Sigmoid colon (tissue), 7 donors: ENCODE data around the gene SYNGAP1. TPM values are rescaled to one million over a fixed set of nuclear protein-coding genes. Genes with fewer than 3 reads are reported as not detected.
"Not testable (repeated sequence)": the region's sequence is repeated elsewhere in the genome, so short reads cannot be mapped to it uniquely, and the experiment has no call there.

Experiments used
- DNase-seq: peaks from one replicate; pipeline ENCODE4 v3.0.0-alpha.2; 2019
- H3K27ac ChIP-seq, 4 donors: fragments of 200-600 bp; sonication (generic); one replicate each; pipeline ENCODE4 v1.5.1; 2016 to 2019; ENCODE audit warnings: mild to moderate bottlenecking in 1 of 4
- H3K27me3 ChIP-seq, 3 donors: fragments of 200-600 bp; sonication (generic); one replicate each; pipeline ENCODE4 v1.5.1; 2019; ENCODE audit warnings: mild to moderate bottlenecking in 1 of 3
- H3K36me3 ChIP-seq, 4 donors: fragments of 200-600 bp; sonication (generic); one replicate each; pipeline ENCODE4 v1.5.1; 2016 to 2019
- H3K4me1 ChIP-seq, 4 donors: fragments of 200-600 bp; sonication (generic); one replicate each; pipeline ENCODE4 v1.5.1; 2017 to 2019
- H3K4me3 ChIP-seq, 4 donors: fragments of 200-600 bp; sonication (generic); one replicate each; pipeline ENCODE4 v1.5.1; 2017 to 2019; ENCODE audit warnings: mild to moderate bottlenecking in 2 of 4, moderate library complexity in 1 of 4
- H3K9me3 ChIP-seq, 4 donors: fragments of 200-600 bp in 3 of 4; sonication (generic) in 3 of 4; one replicate each; pipeline versions ENCODE4 v1.5.1 to v1.6.1; 2013 to 2019
- CTCF ChIP-seq, 4 experiments: fragments of 450-650 bp in 3 of 4; fragments of 200-600 bp in 1 of 4; IDR thresholded peaks; one replicate each; pipeline ENCODE4 v1.5.1; 2016 to 2019; ENCODE audit warnings: antibody characterized with exemption in 4 of 4, mild to moderate bottlenecking in 3 of 4, moderate library complexity in 2 of 4
- EP300 ChIP-seq, 4 donors: sonication (generic); formaldehyde crosslinking; IDR thresholded peaks; one replicate each; pipeline ENCODE4 v1.6.1; 2017; ENCODE audit warnings: antibody characterized with exemption in 4 of 4
- POLR2A ChIP-seq, 2 donors: fragments of 450-650 bp; IDR thresholded peaks; one replicate each; pipeline ENCODE4 v1.6.1; 2016; ENCODE audit warnings: antibody characterized with exemption in 2 of 2, mild to moderate bottlenecking in 2 of 2, moderate library complexity in 2 of 2
- POLR2AphosphoS5 ChIP-seq, 4 donors: sonication (generic); formaldehyde crosslinking; IDR thresholded peaks; one replicate each; pipeline ENCODE4 v1.6.1; 2017; ENCODE audit warnings: antibody characterized with exemption in 4 of 4
- WGBS, 2 donors: extraction: QIAGEN DNeasy Blood & Tissue Kit; methylation state at CpG; one replicate each; pipeline ENCODE4 v1.1.7; 2013; 5-methylcytosine and 5-hydroxymethylcytosine counted together
- intact Hi-C: fragments of 100-400 bp; cut with DNase I; formaldehyde crosslinking; loops from one replicate; pipeline ENCODE4 v1.15.1; 2023
- polyA plus RNA-seq, 3 donors: library from polyadenylated mRNA; stranded (reverse); fragments of 200-250 nt; gene quantifications; one replicate each; pipeline ENCODE4 v1.2.3, GENCODE V29; 2013
- total RNA-seq, 4 donors: library from RNA; depleted of rRNA; stranded (reverse); fragments of >200 nt; gene quantifications; one replicate each; pipeline ENCODE4 v1.1.0, GENCODE V29; 2016
- donor health status: healthy with polysubstance abuse.
- donor health status: Bipolar disorder and iron deficiency.
- donor health status: healthy.

SYNGAP1 gene
- total and polyA plus RNA-seq, 7 donors: 0.92 to 24.6 (median 9.9) TPM

- no peak for DNase-seq
- no peak overlapping the region for H3K27ac ChIP-seq
- H3K9me3 ChIP-seq: no peaks in the 10 kb centered on the region
- no peak for TF ChIP-seq POLR2AphosphoS5 (IDR thresholded peaks at IDR 0.05)
- no peak for TF ChIP-seq CTCF (IDR thresholded peaks at IDR 0.05)
- TF ChIP-seq POLR2A (IDR thresholded peaks at IDR 0.05): no peak
- no peak for TF ChIP-seq EP300 (IDR thresholded peaks at IDR 0.05)
- no peaks in the 10 kb centered on the region for H3K27me3 ChIP-seq
- H3K36me3 ChIP-seq: no peaks in the 10 kb centered on the region
- H3K4me3 ChIP-seq: no peak overlapping the region
- no peaks in the 10 kb centered on the region for H3K4me1 ChIP-seq
- 78 to 90% methylated on average over 7 of the region's 7 CpGs for WGBS, 2 donors
- intact Hi-C loops: no loop called here
These were observed 47.2 kb downstream of the SYNGAP1 start for GRCh38 chr6:33467091-33467490.

GRCh38 chr6:33469661-33470060, 49.8 kb downstream of the SYNGAP1 start:
- Histone ChIP-seq H3K27me3 (no peaks in the 10 kb centered on the region), H3K9me3 (no peaks in the 10 kb centered on the region), H3K36me3 (no peaks in the 10 kb centered on the region), H3K4me3 (no peak overlapping the region), H3K27ac (no peak overlapping the region), H3K4me1 (no peaks in the 10 kb centered on the region)
- WGBS, 2 donors: 82 to 89% methylated on average over 3 of the region's 3 CpGs
- no peak for TF ChIP-seq POLR2A (IDR thresholded peaks at IDR 0.05)
- TF ChIP-seq EP300 (IDR thresholded peaks at IDR 0.05): no peak
- no peak for TF ChIP-seq CTCF (IDR thresholded peaks at IDR 0.05)
- TF ChIP-seq POLR2AphosphoS5 (IDR thresholded peaks at IDR 0.05): no peak
- intact Hi-C loops: no loop called here
- DNase-seq: no peak

GRCh38 chr6:33477864-33478263, 58.0 kb downstream of the SYNGAP1 start:
- Histone ChIP-seq H3K9me3 (no peaks in the 10 kb centered on the region), H3K36me3 (no peaks in the 10 kb centered on the region), H3K27me3 (no peaks in the 10 kb centered on the region), H3K4me3 (no peak overlapping the region), H3K4me1 (no peaks in the 10 kb centered on the region), H3K27ac (no peak overlapping the region)
- no peak for DNase-seq
- WGBS, 2 donors: 82 to 85% methylated on average over 3 of the region's 3 CpGs
- intact Hi-C loops: no loop called here
- TF ChIP-seq POLR2A (IDR thresholded peaks at IDR 0.05) (no peak), EP300 (IDR thresholded peaks at IDR 0.05) (no peak), POLR2AphosphoS5 (IDR thresholded peaks at IDR 0.05) (no peak), CTCF (IDR thresholded peaks at IDR 0.05) (no peak)

- H3K9me3 ChIP-seq: no peaks in the 10 kb centered on the region
- DNase-seq: no peak
- H3K4me1 ChIP-seq: no peaks in the 10 kb centered on the region
- intact Hi-C loops: no loop called here
- H3K36me3 ChIP-seq: no peaks in the 10 kb centered on the region
- H3K4me3 ChIP-seq: no peak overlapping the region
- H3K27me3 ChIP-seq: no peaks in the 10 kb centered on the region
- H3K27ac ChIP-seq: no peak overlapping the region
- 54% methylated on average over 1 of the region's 1 CpG for WGBS, 2 donors
- no peak for TF ChIP-seq POLR2A (IDR thresholded peaks at IDR 0.05)
- TF ChIP-seq POLR2AphosphoS5 (IDR thresholded peaks at IDR 0.05): no peak
- TF ChIP-seq EP300 (IDR thresholded peaks at IDR 0.05): no peak
- TF ChIP-seq CTCF (IDR thresholded peaks at IDR 0.05): no peak
These were observed 61.3 kb downstream of the SYNGAP1 start for GRCh38 chr6:33481192-33481591.

- H3K4me1 ChIP-seq, intact Hi-C loops, H3K9me3 ChIP-seq, DNase-seq, H3K4me3 ChIP-seq, H3K27ac ChIP-seq, H3K27me3 ChIP-seq, H3K36me3 ChIP-seq: not testable (repeated sequence)
- 84 to 88% methylated on average over 5 of the region's 5 CpGs for WGBS, 2 donors
These were observed 62.8 kb downstream of the SYNGAP1 start for GRCh38 chr6:33482620-33483019.
